ENCODE results near the gene TNFAIP1.

The TNFAIP1 gene

GRCh38 chr17:28370744-28371103, 35.2 kb downstream of the TNFAIP1 start:
- no peak for DNase-seq (ENCODE audit: low read depth, low spot score)

GRCh38 chr17:28371245-28372202, 36.0 kb downstream of the TNFAIP1 start, which contains the start of gene SARM1:
Gene SARM1 (plus strand): TSS chr17:28371694. CDS start chr17:28372033, 339 bp downstream.
- peak; percentile 60 for DNase-seq (ENCODE audit: low read depth, low spot score)

DNA sequence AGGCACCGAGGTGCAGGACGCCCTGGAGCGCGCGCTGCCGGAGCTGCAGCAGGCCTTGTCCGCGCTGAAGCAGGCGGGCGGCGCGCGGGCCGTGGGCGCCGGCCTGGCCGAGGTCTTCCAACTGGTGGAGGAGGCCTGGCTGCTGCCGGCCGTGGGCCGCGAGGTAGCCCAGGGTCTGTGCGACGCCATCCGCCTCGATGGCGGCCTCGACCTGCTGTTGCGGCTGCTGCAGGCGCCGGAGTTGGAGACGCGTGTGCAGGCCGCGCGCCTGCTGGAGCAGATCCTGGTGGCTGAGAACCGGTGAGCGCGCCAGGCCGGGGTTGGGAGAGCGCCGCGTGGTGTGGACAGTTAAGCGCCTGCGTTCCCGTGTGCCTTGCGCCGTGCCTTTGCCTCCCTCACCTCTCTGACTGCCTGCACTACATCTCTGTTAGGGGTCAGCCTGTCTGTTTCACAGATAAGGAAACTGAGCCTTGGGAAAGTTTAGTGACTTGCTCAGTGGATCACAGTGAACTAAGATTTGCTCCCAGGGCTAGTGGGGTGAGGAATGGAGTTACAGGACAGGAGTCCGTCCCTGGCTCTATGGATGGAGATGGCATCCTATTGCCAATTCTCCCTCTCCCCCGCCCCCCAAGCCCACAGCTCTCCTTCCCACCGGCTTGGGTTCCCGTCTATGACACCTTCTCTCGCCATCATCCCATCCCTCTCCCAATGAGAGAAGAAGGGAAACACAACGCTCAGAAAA, 36.8 kb downstream of the TNFAIP1 start:
- DNase-seq (ENCODE audit: low read depth, low spot score) = no peak

DNA sequence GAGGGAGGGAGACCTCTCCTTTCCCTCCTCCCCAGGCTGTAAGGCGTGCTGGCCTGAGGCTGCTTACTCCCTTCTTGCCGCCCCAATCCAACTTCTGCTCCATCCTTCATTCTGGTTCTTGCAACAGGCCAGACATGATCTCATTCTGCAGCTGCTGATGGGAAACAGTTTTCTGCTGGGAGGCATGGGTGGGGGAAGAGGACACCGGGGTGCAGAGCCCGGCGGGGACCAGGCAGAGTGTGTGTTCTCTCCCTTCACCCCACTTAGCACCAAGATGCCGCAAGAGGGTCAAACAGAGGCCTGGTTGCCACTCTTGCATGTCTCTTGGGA, 37.3 kb downstream of the TNFAIP1 start:
- DNase-seq (ENCODE audit: low read depth, low spot score) = no peak

- DNase-seq (ENCODE audit: low read depth, low spot score) = no peak
Measured at GRCh38 chr17:28379814-28380801, 44.5 kb downstream of the TNFAIP1 start.

DNA sequence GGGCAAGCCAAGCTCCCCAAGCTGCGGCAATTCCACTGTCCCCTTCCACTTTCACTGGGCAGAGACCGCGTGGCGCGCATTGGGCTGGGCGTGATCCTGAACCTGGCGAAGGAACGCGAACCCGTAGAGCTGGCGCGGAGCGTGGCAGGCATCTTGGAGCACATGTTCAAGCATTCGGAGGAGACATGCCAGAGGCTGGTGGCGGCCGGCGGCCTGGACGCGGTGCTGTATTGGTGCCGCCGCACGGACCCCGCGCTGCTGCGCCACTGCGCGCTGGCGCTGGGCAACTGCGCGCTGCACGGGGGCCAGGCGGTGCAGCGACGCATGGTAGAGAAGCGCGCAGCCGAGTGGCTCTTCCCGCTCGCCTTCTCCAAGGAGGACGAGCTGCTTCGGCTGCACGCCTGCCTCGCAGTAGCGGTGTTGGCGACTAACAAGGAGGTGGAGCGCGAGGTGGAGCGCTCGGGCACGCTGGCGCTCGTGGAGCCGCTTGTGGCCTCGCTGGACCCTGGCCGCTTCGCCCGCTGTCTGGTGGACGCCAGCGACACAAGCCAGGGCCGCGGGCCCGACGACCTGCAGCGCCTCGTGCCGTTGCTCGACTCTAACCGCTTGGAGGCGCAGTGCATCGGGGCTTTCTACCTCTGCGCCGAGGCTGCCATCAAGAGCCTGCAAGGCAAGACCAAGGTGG, 45.7 kb downstream of the TNFAIP1 start:
- no peak for DNase-seq (ENCODE audit: low read depth, low spot score)

DNA sequence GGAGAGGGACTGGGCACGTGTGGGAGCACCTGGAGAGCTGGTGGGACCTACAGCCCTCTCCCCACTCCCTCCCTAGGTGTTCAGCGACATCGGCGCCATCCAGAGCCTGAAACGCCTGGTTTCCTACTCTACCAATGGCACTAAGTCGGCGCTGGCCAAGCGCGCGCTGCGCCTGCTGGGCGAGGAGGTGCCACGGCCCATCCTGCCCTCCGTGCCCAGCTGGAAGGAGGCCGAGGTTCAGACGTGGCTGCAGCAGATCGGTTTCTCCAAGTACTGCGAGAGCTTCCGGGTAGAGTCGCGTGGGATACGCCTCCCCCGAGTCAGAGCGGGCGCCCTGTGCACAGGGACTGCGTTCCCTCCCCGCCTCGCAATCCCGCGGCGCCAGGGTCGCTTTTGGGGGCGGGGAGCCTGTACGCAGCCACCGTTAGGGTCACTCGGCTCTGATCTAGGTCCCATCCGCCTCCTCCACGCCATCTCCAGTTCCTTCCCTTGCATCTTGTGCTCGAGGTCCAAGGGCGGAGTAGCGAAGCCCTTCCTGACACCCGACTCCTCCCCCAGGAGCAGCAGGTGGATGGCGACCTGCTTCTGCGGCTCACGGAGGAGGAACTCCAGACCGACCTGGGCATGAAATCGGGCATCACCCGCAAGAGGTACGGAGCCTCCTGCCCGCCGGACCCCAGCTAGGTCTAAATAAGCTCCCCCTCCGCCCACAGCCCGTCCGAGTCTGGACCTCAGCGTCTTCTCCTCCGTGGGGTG, 48.9 kb downstream of the TNFAIP1 start:
- no peak for DNase-seq (ENCODE audit: low read depth, low spot score)

DNA sequence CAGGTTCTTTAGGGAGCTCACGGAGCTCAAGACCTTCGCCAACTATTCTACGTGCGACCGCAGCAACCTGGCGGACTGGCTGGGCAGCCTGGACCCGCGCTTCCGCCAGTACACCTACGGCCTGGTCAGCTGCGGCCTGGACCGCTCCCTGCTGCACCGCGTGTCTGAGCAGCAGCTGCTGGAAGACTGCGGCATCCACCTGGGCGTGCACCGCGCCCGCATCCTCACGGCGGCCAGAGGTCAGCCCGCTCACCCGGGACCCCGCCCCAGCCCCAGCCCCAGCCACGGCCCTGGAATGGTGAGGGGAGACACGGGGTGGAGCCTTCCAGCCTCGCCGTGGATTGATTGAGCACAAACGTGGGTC, 49.5 kb downstream of the TNFAIP1 start:
- no peak for DNase-seq (ENCODE audit: low read depth, low spot score)

GRCh38 chr17:28385406-28385805, 49.8 kb downstream of the TNFAIP1 start:
- DNase-seq (ENCODE audit: low read depth, low spot score) = no peak

GRCh38 chr17:28386391-28386790, 50.8 kb downstream of the TNFAIP1 start:
- DNase-seq (ENCODE audit: low read depth, low spot score) = no peak

DNA sequence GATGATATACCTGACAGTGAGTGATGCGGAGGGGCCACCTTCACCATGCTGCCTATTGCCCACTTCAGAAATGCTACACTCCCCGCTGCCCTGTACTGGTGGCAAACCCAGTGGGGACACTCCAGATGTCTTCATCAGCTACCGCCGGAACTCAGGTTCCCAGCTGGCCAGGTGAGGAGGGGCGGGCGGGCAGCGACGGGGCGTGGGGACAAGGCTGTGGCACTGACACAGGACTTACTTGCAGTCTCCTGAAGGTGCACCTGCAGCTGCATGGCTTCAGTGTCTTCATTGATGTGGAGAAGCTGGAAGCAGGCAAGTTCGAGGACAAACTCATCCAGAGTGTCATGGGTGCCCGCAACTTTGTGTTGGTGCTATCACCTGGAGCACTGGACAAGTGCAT, 52.5 kb downstream of the TNFAIP1 start:
- DNase-seq (ENCODE audit: low read depth, low spot score) = no peak

DNA sequence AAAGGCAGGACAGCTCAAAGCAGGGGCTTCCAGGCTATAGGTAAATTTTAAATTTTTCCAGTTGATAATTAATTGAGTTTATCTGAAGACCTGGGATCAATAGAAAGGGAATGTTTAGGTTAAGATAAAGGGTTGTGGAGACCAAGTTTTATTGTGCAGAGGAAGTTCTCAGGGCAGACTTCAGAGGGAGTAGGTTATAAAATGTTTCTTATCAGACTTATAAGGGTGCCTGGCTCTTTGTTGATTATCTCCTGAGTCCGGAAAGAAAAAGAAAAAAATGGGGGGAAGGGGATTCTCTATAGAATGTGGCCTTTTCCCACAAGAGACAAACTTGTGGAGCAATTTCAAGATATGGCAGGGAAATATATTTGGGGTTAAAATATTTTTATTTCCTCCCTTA, 54.6 kb downstream of the TNFAIP1 start:
- no peak for DNase-seq (ENCODE audit: low read depth, low spot score)

DNA sequence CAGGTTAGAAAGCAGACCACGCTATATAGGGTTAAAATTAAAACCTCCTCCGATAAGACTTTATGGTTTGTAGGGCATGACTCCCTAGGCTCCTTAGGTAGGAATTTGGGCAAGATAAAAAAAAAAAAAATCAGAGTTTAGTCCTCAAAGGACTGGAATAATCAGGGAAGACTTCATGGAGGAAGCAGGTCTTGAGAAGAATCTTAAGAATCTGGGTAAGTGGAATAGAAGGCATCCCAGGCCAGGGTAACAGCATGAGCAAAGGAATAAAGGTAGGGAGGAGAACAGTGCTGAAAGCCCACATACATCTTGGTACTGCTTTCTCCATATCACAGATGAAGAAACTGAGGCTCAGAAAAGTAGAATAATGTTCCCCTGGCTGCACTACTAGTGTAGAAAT, 55.0 kb downstream of the TNFAIP1 start:
- no peak for DNase-seq (ENCODE audit: low read depth, low spot score)

- no peak for DNase-seq (ENCODE audit: low read depth, low spot score)
Measured at GRCh38 chr17:28390984-28391383, 55.4 kb downstream of the TNFAIP1 start.

GRCh38 chr17:28391401-28391800, 55.8 kb downstream of the TNFAIP1 start:
- DNase-seq (ENCODE audit: low read depth, low spot score) = no peak

DNA sequence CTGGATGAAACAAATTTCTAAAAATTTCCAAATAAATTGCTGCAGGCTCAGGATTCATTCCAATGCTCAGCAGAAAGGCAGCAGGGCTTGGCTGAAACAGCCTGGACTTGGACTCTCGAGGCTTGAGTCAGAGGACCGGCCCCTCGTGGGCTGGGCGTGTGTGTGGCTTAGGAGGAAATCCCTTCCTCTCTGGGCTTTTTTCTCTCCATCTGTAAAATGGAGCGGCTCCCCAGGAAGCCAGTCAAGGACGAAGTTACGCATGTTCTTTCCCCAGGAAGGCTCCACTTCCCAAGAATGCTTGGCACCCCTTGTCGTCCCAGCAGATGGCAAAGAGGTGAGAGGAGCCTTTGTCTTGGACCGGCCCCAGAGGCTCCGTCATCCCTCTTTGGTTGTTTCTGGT, 56.9 kb downstream of the TNFAIP1 start:
- DNase-seq (ENCODE audit: low read depth, low spot score) = no peak

DNA sequence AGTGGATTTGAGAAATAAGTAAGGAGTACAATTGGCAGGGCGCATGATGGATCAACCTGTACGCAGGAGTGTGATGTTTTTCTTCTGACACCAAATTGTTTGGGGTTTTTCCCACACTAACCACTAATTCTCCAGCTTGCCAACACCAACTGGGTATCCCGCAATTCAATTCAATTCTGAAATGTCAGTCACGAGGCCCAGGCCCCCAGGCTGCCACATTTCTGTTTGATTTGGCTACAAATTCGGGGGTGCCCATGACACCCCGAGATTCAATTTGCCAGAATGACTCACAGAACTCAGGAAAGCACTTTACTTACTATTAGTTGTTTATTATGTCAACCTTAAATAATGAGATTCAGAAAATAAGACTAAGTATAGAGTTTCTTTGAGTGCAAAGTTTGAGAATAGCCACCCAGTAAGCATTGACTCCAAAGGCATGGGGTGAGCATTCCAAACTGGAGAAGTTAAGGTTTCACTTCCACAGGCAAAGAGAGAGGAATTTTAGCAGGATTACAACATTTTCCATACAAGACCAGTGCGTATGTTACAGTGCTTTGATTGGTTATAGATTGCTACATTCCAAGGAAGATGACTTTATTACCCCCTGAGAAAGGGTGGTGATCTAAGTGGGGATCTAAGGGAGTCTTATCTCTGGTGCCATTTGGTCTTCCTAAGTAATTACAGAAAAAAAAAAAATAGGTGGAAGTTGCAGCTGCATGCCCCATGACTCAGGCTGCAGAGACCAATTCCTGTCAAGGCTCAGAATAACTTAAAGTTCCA, 59.0 kb downstream of the TNFAIP1 start:
- no peak for DNase-seq (ENCODE audit: low read depth, low spot score)

DNA sequence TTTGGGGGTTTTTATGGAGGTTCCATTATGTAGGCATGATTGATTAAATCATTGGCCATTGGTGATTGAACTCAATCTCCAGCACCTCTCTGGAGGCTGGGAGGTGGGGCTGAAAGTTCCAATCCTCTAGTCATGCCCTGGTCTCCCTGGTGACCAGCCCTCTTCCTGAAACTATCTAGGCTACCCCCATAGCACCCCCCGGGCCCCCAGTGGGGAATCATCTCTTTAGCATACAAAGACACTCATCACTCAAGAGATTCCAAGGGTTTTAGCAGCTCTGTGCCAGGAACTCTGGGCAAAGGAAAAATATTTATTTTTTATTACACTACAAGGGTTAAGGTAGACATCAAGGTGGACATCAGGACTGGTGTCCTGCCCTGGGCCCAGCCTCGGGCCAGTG, 59.9 kb downstream of the TNFAIP1 start:
- DNase-seq (ENCODE audit: low read depth, low spot score) = no peak

DNA sequence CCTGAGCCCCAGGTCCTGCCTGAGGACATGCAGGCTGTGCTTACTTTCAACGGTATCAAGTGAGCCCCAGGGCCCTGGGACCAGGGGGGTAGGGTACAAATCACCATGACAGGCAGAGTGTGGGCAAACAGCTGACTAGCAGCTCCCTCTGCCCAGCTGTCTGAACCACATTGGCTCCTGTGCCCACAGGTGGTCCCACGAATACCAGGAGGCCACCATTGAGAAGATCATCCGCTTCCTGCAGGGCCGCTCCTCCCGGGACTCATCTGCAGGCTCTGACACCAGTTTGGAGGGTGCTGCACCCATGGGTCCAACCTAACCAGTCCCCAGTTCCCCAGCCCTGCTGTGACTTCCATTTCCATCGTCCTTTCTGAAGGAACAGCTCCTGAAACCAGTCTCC, 60.4 kb downstream of the TNFAIP1 start:
- DNase-seq (ENCODE audit: low read depth, low spot score) = no peak

All from brain pericyte (primary cell).